HepG2 (cell line): Measurements from ENCODE around the gene NOTCH4. TPM values are rescaled to one million over a fixed set of nuclear protein-coding genes. Genes with fewer than 3 reads are reported as not detected.

Experiments used
- EHMT2 ChIP-seq: fragments of 200-600 bp; sonication (generic); IDR thresholded peaks from 2 replicates; pipeline ENCODE4 v1.7.0; 2017; ENCODE audit warnings: antibody characterized with exemption, low read depth, low read length, borderline replicate concordance
- ELF1 ChIP-seq: sonication (generic); formaldehyde crosslinking; IDR thresholded peaks from 2 replicates; pipeline ENCODE4 v1.4.0; 2020; ENCODE audit warnings: missing genetic modification reagents
- FOXA1 ChIP-seq, 2 experiments: fragments of 450-650 bp in 1 of 2; sonication (generic) in 1 of 2; formaldehyde crosslinking in 1 of 2; IDR thresholded peaks; 2 replicates each; pipeline versions ENCODE4 v1.4.0 to v1.6.1; 2016 to 2020; ENCODE audit warnings: missing genetic modification reagents in 1 of 2
- FOXO1 ChIP-seq: sonication (generic); formaldehyde crosslinking; IDR thresholded peaks from 2 replicates; pipeline ENCODE4 v1.4.0; 2020; ENCODE audit warnings: missing genetic modification reagents
- JARID2 ChIP-seq: sonication (generic); formaldehyde crosslinking; IDR thresholded peaks from 2 replicates; pipeline ENCODE4 v1.8.1; 2023; ENCODE audit warnings: missing genetic modification reagents, inconsistent platforms; ENCODE audit not compliant: insufficient replicate concordance
- MED8 ChIP-seq: sonication (generic); formaldehyde crosslinking; IDR thresholded peaks from 2 replicates; pipeline ENCODE4 v1.8.1; 2023; ENCODE audit warnings: mild to moderate bottlenecking, missing genetic modification reagents; ENCODE audit not compliant: insufficient replicate concordance
- MXD4 ChIP-seq: IDR thresholded peaks from 2 replicates; pipeline ENCODE4 v1.6.1; 2016; ENCODE audit warnings: mild to moderate bottlenecking, missing biosample characterization, missing genetic modification reagents
- NCOA5 ChIP-seq: sonication (generic); formaldehyde crosslinking; IDR thresholded peaks from 2 replicates; pipeline ENCODE4 v1.4.0; 2020; ENCODE audit warnings: missing genetic modification reagents
- TAF15 ChIP-seq: fragments of 200-400 bp; formaldehyde crosslinking; IDR thresholded peaks from one replicate; pipeline ENCODE4 v1.6.1; 2018; ENCODE audit warnings: mild to moderate bottlenecking, low read depth, low read length; ENCODE audit not compliant: poor library complexity, severe bottlenecking
- ZFP82 ChIP-seq: sonication (generic); formaldehyde crosslinking; IDR thresholded peaks from 2 replicates; pipeline ENCODE4 v1.5.1; 2020; ENCODE audit warnings: mild to moderate bottlenecking, missing genetic modification reagents, borderline replicate concordance
- ZNF543 ChIP-seq: sonication (generic); formaldehyde crosslinking; IDR thresholded peaks from 2 replicates; pipeline ENCODE4 v1.4.0; 2020; ENCODE audit warnings: mild to moderate bottlenecking, missing genetic modification reagents
- ZNF549 ChIP-seq: sonication (generic); formaldehyde crosslinking; IDR thresholded peaks from 2 replicates; pipeline ENCODE4 v1.5.0; 2020; ENCODE audit warnings: missing genetic modification reagents
- polyA plus RNA-seq, 8 experiments: library from polyadenylated mRNA; depleted of rRNA in 3 of 8; stranded (reverse) in 7 of 8; unstranded in 1 of 8; fragments of >200 nt; fragmentation: Illumina TruSeq in 4 of 8; extraction: Trizol in 4 of 8; gene quantifications; 2 replicates each; pipeline versions ENCODE4 v1.2.1 to v1.2.3, GENCODE V29; 2011 to 2016; ENCODE audit warnings: low read depth in 4 of 8, missing spikeins in 1 of 8, mixed read lengths in 1 of 8; ENCODE audit not compliant: insufficient read depth in 1 of 8
- total RNA-seq, 5 experiments: library from RNA; depleted of rRNA; stranded (reverse); fragments of >200 nt; fragmentation: Illumina TruSeq; extraction: Trizol; gene quantifications; 2 replicates each; pipeline ENCODE4 v1.2.3, GENCODE V29; 2016; ENCODE audit warnings: low read depth in 1 of 5
- TF ChIP-seq, protein P1 (sequence below): conservative IDR thresholded peaks from 2 replicates; pipeline ENCODE4 v1.6.1; 2018; ENCODE audit warnings: missing genetic modification reagents
- TF ChIP-seq, protein P2 (sequence below): IDR thresholded peaks from 2 replicates; pipeline ENCODE4 v1.6.1; 2016; ENCODE audit warnings: low read depth
- TF ChIP-seq, protein P3 (sequence below): sonication (generic); formaldehyde crosslinking; IDR thresholded peaks from 2 replicates; pipeline ENCODE4 v1.5.1; 2020; ENCODE audit warnings: missing genetic modification reagents, mild to moderate bottlenecking, borderline replicate concordance
- TF ChIP-seq, protein P4 (sequence below): sonication (generic); formaldehyde crosslinking; conservative IDR thresholded peaks from 2 replicates; pipeline ENCODE4 v1.4.0; 2020; ENCODE audit warnings: mild to moderate bottlenecking, missing genetic modification reagents, moderate library complexity
- TF ChIP-seq, protein P5 (sequence below): sonication (generic); formaldehyde crosslinking; conservative IDR thresholded peaks from 2 replicates; pipeline ENCODE4 v1.4.0; 2020; ENCODE audit warnings: missing genetic modification reagents
- TF ChIP-seq, protein P6 (sequence below): sonication (generic); formaldehyde crosslinking; IDR thresholded peaks from 2 replicates; pipeline ENCODE4 v1.8.1; 2023; ENCODE audit warnings: missing genetic modification reagents, mild to moderate bottlenecking, borderline replicate concordance

Gene NOTCH4
- total and polyA plus RNA-seq, 2 of the 13 experiments (the other 11 are each of a cell fraction or from before 2014, with no cell fraction given) = 0.51 to 0.83 TPM

DNA sequence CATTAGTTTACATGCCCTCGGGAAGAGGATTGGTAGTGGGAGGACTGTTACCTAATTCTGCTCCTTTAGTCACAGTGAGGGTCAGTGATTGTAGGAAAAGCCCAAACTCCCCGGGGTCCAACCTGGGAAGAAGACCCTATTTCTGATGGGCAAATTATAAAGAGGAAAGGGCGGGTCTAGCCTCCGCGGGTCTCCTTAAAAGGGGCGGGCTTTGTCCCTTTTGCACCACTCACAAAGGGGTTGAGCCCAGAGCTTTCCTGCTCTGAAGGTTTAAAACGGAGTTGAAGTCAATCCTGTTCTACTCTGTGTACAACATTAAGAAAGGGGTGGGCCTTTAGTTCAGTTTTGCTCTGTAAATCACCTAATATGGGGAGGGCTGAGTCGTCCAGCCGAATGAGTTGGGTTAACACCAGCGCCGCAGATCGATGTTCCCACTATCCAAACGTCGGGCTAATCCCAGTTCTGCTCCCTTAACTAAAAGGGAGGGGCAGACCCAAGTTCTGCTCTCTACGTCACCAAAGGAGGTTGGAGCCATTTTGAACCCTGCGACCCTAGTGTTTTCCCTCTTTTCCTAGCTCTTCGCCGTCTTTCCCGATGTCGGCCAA lies 46.6 kb downstream of the NOTCH4 start (continued):
- TF ChIP-seq, protein P1, sequence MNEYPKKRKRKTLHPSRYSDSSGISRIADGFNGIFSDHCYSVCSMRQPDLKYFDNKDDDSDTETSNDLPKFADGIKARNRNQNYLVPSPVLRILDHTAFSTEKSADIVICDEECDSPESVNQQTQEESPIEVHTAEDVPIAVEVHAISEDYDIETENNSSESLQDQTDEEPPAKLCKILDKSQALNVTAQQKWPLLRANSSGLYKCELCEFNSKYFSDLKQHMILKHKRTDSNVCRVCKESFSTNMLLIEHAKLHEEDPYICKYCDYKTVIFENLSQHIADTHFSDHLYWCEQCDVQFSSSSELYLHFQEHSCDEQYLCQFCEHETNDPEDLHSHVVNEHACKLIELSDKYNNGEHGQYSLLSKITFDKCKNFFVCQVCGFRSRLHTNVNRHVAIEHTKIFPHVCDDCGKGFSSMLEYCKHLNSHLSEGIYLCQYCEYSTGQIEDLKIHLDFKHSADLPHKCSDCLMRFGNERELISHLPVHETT (CRISPR knock-in tag) = no peak
- TF ChIP-seq, protein P2, sequence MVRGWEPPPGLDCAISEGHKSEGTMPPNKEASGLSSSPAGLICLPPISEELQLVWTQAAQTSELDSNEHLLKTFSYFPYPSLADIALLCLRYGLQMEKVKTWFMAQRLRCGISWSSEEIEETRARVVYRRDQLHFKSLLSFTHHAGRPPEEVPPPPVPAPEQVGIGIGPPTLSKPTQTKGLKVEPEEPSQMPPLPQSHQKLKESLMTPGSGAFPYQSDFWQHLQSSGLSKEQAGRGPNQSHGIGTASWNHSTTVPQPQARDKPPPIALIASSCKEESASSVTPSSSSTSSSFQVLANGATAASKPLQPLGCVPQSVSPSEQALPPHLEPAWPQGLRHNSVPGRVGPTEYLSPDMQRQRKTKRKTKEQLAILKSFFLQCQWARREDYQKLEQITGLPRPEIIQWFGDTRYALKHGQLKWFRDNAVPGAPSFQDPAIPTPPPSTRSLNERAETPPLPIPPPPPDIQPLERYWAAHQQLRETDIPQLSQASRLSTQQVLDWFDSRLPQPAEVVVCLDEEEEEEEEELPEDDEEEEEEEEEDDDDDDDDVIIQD (CRISPR knock-in tag) = no peak; the same call in 1 of the 2 replicates
- TF ChIP-seq EHMT2 (no peak), ELF1 (CRISPR knock-in tag) (no peak), FOXA1 (IDR thresholded peaks at IDR 0.05) (no peak), FOXA1 (CRISPR knock-in tag; IDR thresholded peaks at IDR 0.05) (no peak), JARID2 (no peak), MED8 (CRISPR knock-in tag) (no peak), ZFP82 (CRISPR knock-in tag) (no peak), NCOA5 (CRISPR knock-in tag) (no peak), TAF15 (no peak), MXD4 (no peak), ZNF543 (CRISPR knock-in tag) (no peak), FOXO1 (CRISPR knock-in tag) (no peak; the same call in none of the 2 replicates), ZNF549 (CRISPR knock-in tag) (no peak)
- TF ChIP-seq, protein P3, sequence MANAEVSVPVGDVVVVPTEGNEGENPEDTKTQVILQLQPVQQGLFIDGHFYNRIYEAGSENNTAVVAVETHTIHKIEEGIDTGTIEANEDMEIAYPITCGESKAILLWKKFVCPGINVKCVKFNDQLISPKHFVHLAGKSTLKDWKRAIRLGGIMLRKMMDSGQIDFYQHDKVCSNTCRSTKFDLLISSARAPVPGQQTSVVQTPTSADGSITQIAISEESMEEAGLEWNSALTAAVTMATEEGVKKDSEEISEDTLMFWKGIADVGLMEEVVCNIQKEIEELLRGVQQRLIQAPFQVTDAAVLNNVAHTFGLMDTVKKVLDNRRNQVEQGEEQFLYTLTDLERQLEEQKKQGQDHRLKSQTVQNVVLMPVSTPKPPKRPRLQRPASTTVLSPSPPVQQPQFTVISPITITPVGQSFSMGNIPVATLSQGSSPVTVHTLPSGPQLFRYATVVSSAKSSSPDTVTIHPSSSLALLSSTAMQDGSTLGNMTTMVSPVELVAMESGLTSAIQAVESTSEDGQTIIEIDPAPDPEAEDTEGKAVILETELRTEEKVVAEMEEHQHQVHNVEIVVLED (CRISPR knock-in tag) = no peak
- TF ChIP-seq, protein P4, sequence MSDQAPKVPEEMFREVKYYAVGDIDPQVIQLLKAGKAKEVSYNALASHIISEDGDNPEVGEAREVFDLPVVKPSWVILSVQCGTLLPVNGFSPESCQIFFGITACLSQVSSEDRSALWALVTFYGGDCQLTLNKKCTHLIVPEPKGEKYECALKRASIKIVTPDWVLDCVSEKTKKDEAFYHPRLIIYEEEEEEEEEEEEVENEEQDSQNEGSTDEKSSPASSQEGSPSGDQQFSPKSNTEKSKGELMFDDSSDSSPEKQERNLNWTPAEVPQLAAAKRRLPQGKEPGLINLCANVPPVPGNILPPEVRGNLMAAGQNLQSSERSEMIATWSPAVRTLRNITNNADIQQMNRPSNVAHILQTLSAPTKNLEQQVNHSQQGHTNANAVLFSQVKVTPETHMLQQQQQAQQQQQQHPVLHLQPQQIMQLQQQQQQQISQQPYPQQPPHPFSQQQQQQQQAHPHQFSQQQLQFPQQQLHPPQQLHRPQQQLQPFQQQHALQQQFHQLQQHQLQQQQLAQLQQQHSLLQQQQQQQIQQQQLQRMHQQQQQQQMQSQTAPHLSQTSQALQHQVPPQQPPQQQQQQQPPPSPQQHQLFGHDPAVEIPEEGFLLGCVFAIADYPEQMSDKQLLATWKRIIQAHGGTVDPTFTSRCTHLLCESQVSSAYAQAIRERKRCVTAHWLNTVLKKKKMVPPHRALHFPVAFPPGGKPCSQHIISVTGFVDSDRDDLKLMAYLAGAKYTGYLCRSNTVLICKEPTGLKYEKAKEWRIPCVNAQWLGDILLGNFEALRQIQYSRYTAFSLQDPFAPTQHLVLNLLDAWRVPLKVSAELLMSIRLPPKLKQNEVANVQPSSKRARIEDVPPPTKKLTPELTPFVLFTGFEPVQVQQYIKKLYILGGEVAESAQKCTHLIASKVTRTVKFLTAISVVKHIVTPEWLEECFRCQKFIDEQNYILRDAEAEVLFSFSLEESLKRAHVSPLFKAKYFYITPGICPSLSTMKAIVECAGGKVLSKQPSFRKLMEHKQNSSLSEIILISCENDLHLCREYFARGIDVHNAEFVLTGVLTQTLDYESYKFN (CRISPR knock-in tag) = no peak
- TF ChIP-seq, protein P5, sequence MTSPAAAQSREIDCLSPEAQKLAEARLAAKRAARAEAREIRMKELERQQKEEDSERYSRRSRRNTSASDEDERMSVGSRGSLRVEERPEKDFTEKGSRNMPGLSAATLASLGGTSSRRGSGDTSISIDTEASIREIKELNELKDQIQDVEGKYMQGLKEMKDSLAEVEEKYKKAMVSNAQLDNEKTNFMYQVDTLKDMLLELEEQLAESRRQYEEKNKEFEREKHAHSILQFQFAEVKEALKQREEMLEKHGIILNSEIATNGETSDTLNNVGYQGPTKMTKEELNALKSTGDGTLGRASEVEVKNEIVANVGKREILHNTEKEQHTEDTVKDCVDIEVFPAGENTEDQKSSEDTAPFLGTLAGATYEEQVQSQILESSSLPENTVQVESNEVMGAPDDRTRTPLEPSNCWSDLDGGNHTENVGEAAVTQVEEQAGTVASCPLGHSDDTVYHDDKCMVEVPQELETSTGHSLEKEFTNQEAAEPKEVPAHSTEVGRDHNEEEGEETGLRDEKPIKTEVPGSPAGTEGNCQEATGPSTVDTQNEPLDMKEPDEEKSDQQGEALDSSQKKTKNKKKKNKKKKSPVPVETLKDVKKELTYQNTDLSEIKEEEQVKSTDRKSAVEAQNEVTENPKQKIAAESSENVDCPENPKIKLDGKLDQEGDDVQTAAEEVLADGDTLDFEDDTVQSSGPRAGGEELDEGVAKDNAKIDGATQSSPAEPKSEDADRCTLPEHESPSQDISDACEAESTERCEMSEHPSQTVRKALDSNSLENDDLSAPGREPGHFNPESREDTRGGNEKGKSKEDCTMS (CRISPR knock-in tag) = no peak
- TF ChIP-seq, protein P6, sequence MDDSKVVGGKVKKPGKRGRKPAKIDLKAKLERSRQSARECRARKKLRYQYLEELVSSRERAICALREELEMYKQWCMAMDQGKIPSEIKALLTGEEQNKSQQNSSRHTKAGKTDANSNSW (CRISPR knock-in tag) = no peak
